ENCODE measurements around the gene MBOAT1.

Gene MBOAT1

DNA sequence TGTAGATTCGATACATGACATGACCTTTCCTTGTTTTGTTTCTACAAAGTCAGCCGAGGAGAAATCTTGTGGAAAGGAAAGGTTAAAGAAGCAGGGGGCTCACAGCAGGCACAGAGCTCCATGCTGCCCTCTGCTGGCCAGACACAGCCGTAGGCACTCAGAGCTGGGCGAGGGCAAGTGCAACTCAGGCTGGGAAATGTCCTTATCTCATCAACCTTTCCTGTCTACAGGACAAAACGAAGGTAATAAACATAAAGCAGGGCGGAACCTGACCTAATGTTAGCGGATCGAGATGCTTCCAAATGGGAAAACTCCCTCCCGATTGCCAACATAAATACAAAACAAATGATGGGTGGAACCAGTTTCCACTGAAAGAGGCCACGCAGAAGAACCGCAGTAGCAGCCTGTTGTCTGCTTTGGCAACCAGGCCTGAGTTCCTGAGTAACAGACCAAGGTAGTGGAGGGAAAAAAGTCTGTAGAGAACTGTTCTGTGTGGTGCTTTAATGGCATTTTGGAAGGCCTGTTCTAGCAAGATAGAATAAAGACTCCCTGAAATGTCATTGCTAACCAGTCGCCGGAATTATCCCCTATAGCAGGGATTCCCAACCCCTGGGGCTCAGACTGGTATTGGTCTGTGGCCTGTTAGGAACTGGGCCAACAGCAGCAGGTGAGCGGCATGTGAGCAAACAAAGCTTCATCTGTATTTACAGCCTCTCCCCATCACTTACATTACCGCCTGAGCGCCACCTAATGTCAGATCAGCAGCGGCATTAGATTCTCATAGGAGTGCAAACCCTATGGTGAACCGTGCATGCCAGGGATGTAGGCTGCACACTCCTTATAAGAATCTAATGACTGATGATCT, 85.2 kb downstream of the MBOAT1 start:
- H3K4me3 ChIP-seq (ENCODE audit: low read length): no peak overlapping the region

GRCh38 chr6:20126102-20126752, 86.0 kb downstream of the MBOAT1 start:
- H3K4me3 ChIP-seq (ENCODE audit: low read length): no peak overlapping the region
- H3K4me2 ChIP-seq (ENCODE audit: low read length): no peak overlapping the region
- H3K4me1 ChIP-seq (ENCODE audit: control insufficient read depth, insufficient read depth, low read length): peaks cover 6% of the 10 kb centered on the region
- no peak overlapping the region for H3K9ac ChIP-seq (ENCODE audit: low read depth, low read length)
- H3K9me3 ChIP-seq (replicated peaks; ENCODE audit: low read length): no peaks in the 10 kb centered on the region
- no peaks in the 10 kb centered on the region for H3K36me3 ChIP-seq (ENCODE audit: insufficient read depth, low read length)
- no peaks in the 10 kb centered on the region for H3K27me3 ChIP-seq (ENCODE audit: control insufficient read depth, insufficient read depth, low read length)

More for the DNA sequence above, 85.2 kb downstream of the MBOAT1 start:
- Histone ChIP-seq H3K9me3 (replicated peaks; ENCODE audit: low read length) (no peaks in the 10 kb centered on the region), H3K36me3 (ENCODE audit: insufficient read depth, low read length) (no peaks in the 10 kb centered on the region), H3K4me2 (ENCODE audit: low read length) (no peak overlapping the region), H3K27me3 (ENCODE audit: control insufficient read depth, insufficient read depth, low read length) (no peaks in the 10 kb centered on the region), H3K9ac (ENCODE audit: low read depth, low read length) (no peak overlapping the region), H3K4me1 (ENCODE audit: control insufficient read depth, insufficient read depth, low read length) (peaks cover 6% of the 10 kb centered on the region)

GRCh38 chr6:20124545-20124944, 87.7 kb downstream of the MBOAT1 start:
- Histone ChIP-seq H3K27me3 (ENCODE audit: control insufficient read depth, insufficient read depth, low read length) (no peaks in the 10 kb centered on the region), H3K9ac (ENCODE audit: low read depth, low read length) (no peak overlapping the region), H3K36me3 (ENCODE audit: insufficient read depth, low read length) (no peaks in the 10 kb centered on the region), H3K9me3 (replicated peaks; ENCODE audit: low read length) (no peaks in the 10 kb centered on the region), H3K4me3 (ENCODE audit: low read length) (no peak overlapping the region), H3K4me1 (ENCODE audit: control insufficient read depth, insufficient read depth, low read length) (no peaks in the 10 kb centered on the region), H3K4me2 (ENCODE audit: low read length) (no peak overlapping the region)

GRCh38 chr6:20119485-20119884, 92.8 kb downstream of the MBOAT1 start:
- H3K36me3 ChIP-seq (ENCODE audit: insufficient read depth, low read length): no peaks in the 10 kb centered on the region
- no peaks in the 10 kb centered on the region for H3K9me3 ChIP-seq (replicated peaks; ENCODE audit: low read length)
- no peak overlapping the region for H3K4me3 ChIP-seq (ENCODE audit: low read length)
- H3K4me1 ChIP-seq (ENCODE audit: control insufficient read depth, insufficient read depth, low read length): no peaks in the 10 kb centered on the region
- H3K4me2 ChIP-seq (ENCODE audit: low read length): no peak overlapping the region
- H3K27me3 ChIP-seq (ENCODE audit: control insufficient read depth, insufficient read depth, low read length): no peaks in the 10 kb centered on the region
- H3K9ac ChIP-seq (ENCODE audit: low read depth, low read length): no peak overlapping the region

DNA sequence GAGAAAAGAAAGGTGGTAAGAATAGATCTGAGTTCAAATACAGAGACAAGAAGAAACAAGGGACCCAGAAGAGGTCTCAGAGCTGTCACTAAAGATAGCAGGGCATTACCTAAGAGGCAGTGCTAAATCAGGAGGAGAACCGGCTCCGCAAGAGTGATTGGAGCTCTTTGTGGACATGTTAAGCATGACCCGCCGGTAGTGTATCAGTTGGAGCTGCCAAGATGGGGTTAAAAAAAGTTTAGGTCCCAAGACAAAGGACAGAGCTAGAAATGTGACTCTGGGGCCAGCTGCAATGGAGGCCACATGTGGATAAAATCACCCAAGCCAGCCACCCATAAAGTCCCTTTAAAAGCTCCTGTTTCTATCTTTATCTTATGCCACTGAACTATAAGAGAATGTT, 93.4 kb downstream of the MBOAT1 start:
- Histone ChIP-seq H3K4me3 (ENCODE audit: low read length) (no peak overlapping the region), H3K9me3 (replicated peaks; ENCODE audit: low read length) (no peaks in the 10 kb centered on the region), H3K4me2 (ENCODE audit: low read length) (no peak overlapping the region), H3K4me1 (ENCODE audit: control insufficient read depth, insufficient read depth, low read length) (no peaks in the 10 kb centered on the region), H3K9ac (ENCODE audit: low read depth, low read length) (no peak overlapping the region), H3K27me3 (ENCODE audit: control insufficient read depth, insufficient read depth, low read length) (no peaks in the 10 kb centered on the region), H3K36me3 (ENCODE audit: insufficient read depth, low read length) (no peaks in the 10 kb centered on the region)

GRCh38 chr6:20117474-20117873, 94.8 kb downstream of the MBOAT1 start:
- H3K4me3 ChIP-seq (ENCODE audit: low read length): no peak overlapping the region
- no peaks in the 10 kb centered on the region for H3K27me3 ChIP-seq (ENCODE audit: control insufficient read depth, insufficient read depth, low read length)
- no peak overlapping the region for H3K9ac ChIP-seq (ENCODE audit: low read depth, low read length)
- no peaks in the 10 kb centered on the region for H3K36me3 ChIP-seq (ENCODE audit: insufficient read depth, low read length)
- H3K4me1 ChIP-seq (ENCODE audit: control insufficient read depth, insufficient read depth, low read length): no peaks in the 10 kb centered on the region
- no peak overlapping the region for H3K4me2 ChIP-seq (ENCODE audit: low read length)
- H3K9me3 ChIP-seq (replicated peaks; ENCODE audit: low read length): no peaks in the 10 kb centered on the region

DNA sequence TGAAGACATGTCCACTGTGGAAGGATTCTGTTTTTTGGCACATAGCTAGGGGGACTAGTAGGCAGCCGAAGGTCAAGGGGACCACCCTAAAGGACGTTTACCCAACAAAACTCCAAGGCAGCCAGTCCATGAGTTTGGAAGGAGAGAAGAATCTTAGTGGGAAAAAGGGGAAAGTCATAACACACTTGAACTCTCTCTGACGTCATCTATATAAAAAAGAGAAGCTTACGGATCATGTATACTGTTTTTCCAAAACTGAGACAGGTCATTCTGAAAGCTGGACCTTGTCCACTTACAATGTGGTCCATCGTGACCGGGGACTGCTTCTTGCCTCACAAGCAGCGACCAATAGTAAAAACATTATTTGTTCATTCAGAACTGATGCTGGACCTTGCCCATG, 95.5 kb downstream of the MBOAT1 start:
- no peaks in the 10 kb centered on the region for H3K36me3 ChIP-seq (ENCODE audit: insufficient read depth, low read length)

DNA sequence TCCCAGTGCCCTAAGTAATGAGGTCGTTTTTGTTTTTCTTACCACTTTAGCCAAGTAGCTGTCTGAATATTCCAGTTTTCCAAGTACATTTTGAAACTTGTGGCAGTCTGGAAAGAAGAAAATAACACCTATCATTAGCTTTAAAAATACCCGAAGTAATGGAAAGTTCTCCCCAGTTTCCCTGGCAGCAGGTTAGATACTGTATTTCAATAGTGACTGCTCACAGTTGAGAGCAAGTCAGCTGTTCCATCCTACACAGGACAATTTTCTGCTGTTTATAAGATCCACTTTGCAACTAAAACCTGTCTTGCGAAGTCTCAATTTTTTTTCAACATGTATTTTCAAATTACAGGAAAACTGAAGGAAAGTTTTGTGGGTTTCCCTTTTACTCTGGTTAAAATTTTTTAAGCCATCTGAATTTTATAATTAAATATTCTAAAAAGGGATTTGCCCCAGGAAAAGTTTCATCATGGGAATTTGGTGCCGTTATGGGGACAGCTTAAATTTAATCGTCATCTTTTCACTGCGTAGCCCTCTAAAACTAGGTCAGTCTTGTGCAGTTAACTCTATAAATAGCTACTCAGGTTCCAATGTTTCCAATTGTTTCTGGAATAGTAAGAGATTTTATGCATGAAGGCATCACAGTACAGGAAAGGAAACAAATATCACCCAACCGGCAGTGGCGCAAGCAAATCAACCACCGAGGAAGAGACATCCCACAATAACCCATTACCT, 96.9 kb downstream of the MBOAT1 start:
- Histone ChIP-seq H3K9ac (ENCODE audit: low read depth, low read length) (no peak overlapping the region), H3K9me3 (replicated peaks; ENCODE audit: low read length) (no peaks in the 10 kb centered on the region), H3K27me3 (ENCODE audit: control insufficient read depth, insufficient read depth, low read length) (no peaks in the 10 kb centered on the region), H3K4me3 (ENCODE audit: low read length) (no peak overlapping the region), H3K4me2 (ENCODE audit: low read length) (no peak overlapping the region), H3K4me1 (ENCODE audit: control insufficient read depth, insufficient read depth, low read length) (no peaks in the 10 kb centered on the region), H3K36me3 (ENCODE audit: insufficient read depth, low read length) (no peaks in the 10 kb centered on the region)

More for the DNA sequence above, 95.5 kb downstream of the MBOAT1 start:
- no peaks in the 10 kb centered on the region for H3K4me1 ChIP-seq (ENCODE audit: control insufficient read depth, insufficient read depth, low read length)
- H3K9ac ChIP-seq (ENCODE audit: low read depth, low read length): no peak overlapping the region
- no peak overlapping the region for H3K4me3 ChIP-seq (ENCODE audit: low read length)
- no peaks in the 10 kb centered on the region for H3K9me3 ChIP-seq (replicated peaks; ENCODE audit: low read length)
- no peaks in the 10 kb centered on the region for H3K27me3 ChIP-seq (ENCODE audit: control insufficient read depth, insufficient read depth, low read length)
- H3K4me2 ChIP-seq (ENCODE audit: low read length): no peak overlapping the region

DNA sequence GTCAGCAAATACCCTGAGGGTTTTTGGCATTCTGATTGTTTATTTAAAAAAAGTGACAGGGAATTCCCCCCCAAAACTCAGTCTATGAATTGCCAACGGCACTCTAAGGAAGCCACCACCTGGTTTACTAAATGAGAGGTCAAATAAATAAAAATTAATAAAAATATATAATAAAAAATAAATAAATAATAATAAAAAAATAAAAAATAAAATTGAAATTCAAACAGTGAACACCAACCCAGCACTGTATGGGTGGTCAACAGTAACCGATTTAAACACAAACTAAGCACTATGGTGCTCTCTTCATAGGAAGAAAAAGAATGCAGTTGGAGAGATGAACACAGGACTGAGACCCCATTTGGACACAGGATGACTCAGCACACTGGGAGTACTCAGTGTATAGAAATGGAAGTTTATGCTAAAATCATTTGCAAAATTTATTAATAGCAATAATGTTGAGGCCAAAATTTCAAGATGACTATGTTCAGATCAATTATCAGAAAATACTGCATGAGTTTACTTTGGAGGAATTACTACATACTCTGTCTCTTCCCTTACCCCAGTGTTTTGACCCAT, 98.5 kb downstream of the MBOAT1 start:
- Histone ChIP-seq H3K9me3 (replicated peaks; ENCODE audit: low read length) (no peaks in the 10 kb centered on the region), H3K27me3 (ENCODE audit: control insufficient read depth, insufficient read depth, low read length) (no peaks in the 10 kb centered on the region), H3K36me3 (ENCODE audit: insufficient read depth, low read length) (no peaks in the 10 kb centered on the region), H3K4me3 (ENCODE audit: low read length) (no peak overlapping the region), H3K9ac (ENCODE audit: low read depth, low read length) (no peak overlapping the region), H3K4me2 (ENCODE audit: low read length) (no peak overlapping the region), H3K4me1 (ENCODE audit: control insufficient read depth, insufficient read depth, low read length) (no peaks in the 10 kb centered on the region)

- no peak overlapping the region for H3K4me3 ChIP-seq (ENCODE audit: low read length)
- H3K9me3 ChIP-seq (replicated peaks; ENCODE audit: low read length): no peaks in the 10 kb centered on the region
- no peaks in the 10 kb centered on the region for H3K4me1 ChIP-seq (ENCODE audit: control insufficient read depth, insufficient read depth, low read length)
- H3K27me3 ChIP-seq (ENCODE audit: control insufficient read depth, insufficient read depth, low read length): no peaks in the 10 kb centered on the region
- H3K9ac ChIP-seq (ENCODE audit: low read depth, low read length): no peak overlapping the region
- no peak overlapping the region for H3K4me2 ChIP-seq (ENCODE audit: low read length)
- H3K36me3 ChIP-seq (ENCODE audit: insufficient read depth, low read length): no peaks in the 10 kb centered on the region
Observed at GRCh38 chr6:20112841-20113240, 99.4 kb downstream of the MBOAT1 start.

- Histone ChIP-seq H3K9ac (ENCODE audit: low read depth, low read length) (no peak overlapping the region), H3K9me3 (replicated peaks; ENCODE audit: low read length) (no peaks in the 10 kb centered on the region), H3K4me1 (ENCODE audit: control insufficient read depth, insufficient read depth, low read length) (no peaks in the 10 kb centered on the region), H3K4me2 (ENCODE audit: low read length) (no peak overlapping the region), H3K27me3 (ENCODE audit: control insufficient read depth, insufficient read depth, low read length) (no peaks in the 10 kb centered on the region), H3K36me3 (ENCODE audit: insufficient read depth, low read length) (no peaks in the 10 kb centered on the region), H3K4me3 (ENCODE audit: low read length) (no peak overlapping the region)
Observed at GRCh38 chr6:20112241-20112640, 100.0 kb downstream of the MBOAT1 start.
